ENCODE measurements around the gene NONO.
"Not testable (repeated sequence)": the region's sequence is repeated elsewhere in the genome, so short reads cannot be mapped to it uniquely, and the experiment has no call there.

The NONO gene

GRCh38 chrX:71282514-71283402, 677 bp upstream of the NONO start:
- DNase-seq (ENCODE audit: low read depth in 2 of 2): peak in 1 of 2 donors; percentile 9

- DNase-seq (ENCODE audit: low read depth in 2 of 2): no peak
These were observed 2.5 kb downstream of the NONO start for GRCh38 chrX:71285929-71286328.

- no peak for DNase-seq (ENCODE audit: low read depth in 2 of 2)
These were observed 7.9 kb downstream of the NONO start for GRCh38 chrX:71291381-71291780.

GRCh38 chrX:71292669-71293365, 9.4 kb downstream of the NONO start:
- DNase-seq (ENCODE audit: low read depth in 2 of 2): no peak

- DNase-seq (ENCODE audit: low read depth in 2 of 2): no peak
These were observed 13.4 kb downstream of the NONO start for GRCh38 chrX:71296806-71297205.

- no peak for DNase-seq (ENCODE audit: low read depth in 2 of 2)
These were observed 14.7 kb downstream of the NONO start for GRCh38 chrX:71298119-71298518.

GRCh38 chrX:71300064-71300463, 16.6 kb downstream of the NONO start:
- DNase-seq (ENCODE audit: low read depth in 2 of 2): not testable (repeated sequence)

GRCh38 chrX:71300495-71300894, 17.1 kb downstream of the NONO start:
- not testable (repeated sequence) for DNase-seq (ENCODE audit: low read depth in 2 of 2)

GRCh38 chrX:71301195-71301924, 17.9 kb downstream of the NONO start, which contains the start of gene ITGB1BP2:
ITGB1BP2 (plus strand) TSS chrX:71301750; CDS start chrX:71301807, 57 bp downstream.
- no peak for DNase-seq (ENCODE audit: low read depth in 2 of 2)

- DNase-seq (ENCODE audit: low read depth in 2 of 2): no peak
These were observed 19.2 kb downstream of the NONO start for GRCh38 chrX:71302461-71303213.

GRCh38 chrX:71304561-71304960, 21.1 kb downstream of the NONO start:
- DNase-seq (ENCODE audit: low read depth in 2 of 2): no peak

- DNase-seq (ENCODE audit: low read depth in 2 of 2): no peak
These were observed 32.5 kb downstream of the NONO start for GRCh38 chrX:71315917-71316316.

GRCh38 chrX:71316959-71317358, 33.5 kb downstream of the NONO start:
- not testable (repeated sequence) for DNase-seq (ENCODE audit: low read depth in 2 of 2)

- DNase-seq (ENCODE audit: low read depth in 2 of 2): no peak
These were observed 36.7 kb downstream of the NONO start for GRCh38 chrX:71320126-71320525.

- no peak for DNase-seq (ENCODE audit: low read depth in 2 of 2)
These were observed 38.3 kb downstream of the NONO start for GRCh38 chrX:71321731-71322130.

GRCh38 chrX:71324452-71324851, 41.0 kb downstream of the NONO start:
- not testable (repeated sequence) for DNase-seq (ENCODE audit: low read depth in 2 of 2)

- no peak for DNase-seq (ENCODE audit: low read depth in 2 of 2)
These were observed 43.0 kb downstream of the NONO start for GRCh38 chrX:71326394-71326793.

GRCh38 chrX:71349151-71349665, 65.8 kb downstream of the NONO start:
- not testable (repeated sequence) for DNase-seq (ENCODE audit: low read depth in 2 of 2)

GRCh38 chrX:71349867-71350266, 66.4 kb downstream of the NONO start:
- not testable (repeated sequence) for DNase-seq (ENCODE audit: low read depth in 2 of 2)

Measured in stimulated activated CD4-positive, alpha-beta T cell treated with anti-CD3 and anti-CD28 coated beads, Interleukin-1b, Interleukin-23, amount 100 ng/mL, for 1 hour (primary cell).